Keratinocyte (primary cell): Measurements from ENCODE around the gene ADAMTS2. TPM values are rescaled to one million over a fixed set of nuclear protein-coding genes. Genes with fewer than 3 reads are reported as not detected.

Experiments used
- DNase-seq: peaks from one replicate; pipeline ENCODE4 v3.0.0-alpha.2; 2011; ENCODE audit warnings: low read depth, missing footprints, low spot score
- FAIRE-seq: peaks from 2 replicates; lab custom pipeline; 2011; peaks lifted over from hg19 to GRCh38; lab: Jason Lieb, UNC
- H2AFZ ChIP-seq: 2 replicates; pipeline ENCODE4 v1.6.0; 2012; ENCODE audit warnings: low read length, control low read depth, inconsistent platforms; ENCODE audit not compliant: control insufficient read depth
- H3K27ac ChIP-seq: 2 replicates; pipeline ENCODE4 v1.5.1; 2011; ENCODE audit warnings: low read length; ENCODE audit not compliant: control insufficient read depth, insufficient read depth
- H3K27me3 ChIP-seq: 3 replicates; pipeline ENCODE4 v1.6.0; 2011; ENCODE audit warnings: low read length; ENCODE audit not compliant: control insufficient read depth, insufficient read depth; ENCODE audit errors: extremely low read depth
- H3K36me3 ChIP-seq, 2 experiments: 2 replicates in 1 of 2; 3 replicates in 1 of 2; pipeline ENCODE4 v1.5.1; 2011; ENCODE audit warnings: low read length in 2 of 2, mild to moderate bottlenecking in 1 of 2; ENCODE audit not compliant: control insufficient read depth in 2 of 2, insufficient read depth in 2 of 2; ENCODE audit errors: extremely low read depth in 1 of 2
- H3K4me1 ChIP-seq: 3 replicates; pipeline ENCODE4 v1.5.1; 2011; ENCODE audit warnings: low read length; ENCODE audit not compliant: control insufficient read depth, insufficient read depth; ENCODE audit errors: extremely low read depth
- H3K4me2 ChIP-seq: 3 replicates; pipeline ENCODE4 v1.6.0; 2011; ENCODE audit warnings: low read depth, low read length; ENCODE audit not compliant: control insufficient read depth, insufficient read depth; ENCODE audit errors: extremely low read depth
- H3K4me3 ChIP-seq, 3 experiments: fragments of 200-600 bp in 1 of 3; sonication (generic) in 1 of 3; 2 replicates in 2 of 3; 3 replicates in 1 of 3; pipeline ENCODE4 v1.5.1; 2011 to 2016; ENCODE audit warnings: low read length in 3 of 3, mild to moderate bottlenecking in 3 of 3, control low read depth in 2 of 3, inconsistent platforms in 1 of 3, low read depth in 1 of 3, mixed read lengths in 1 of 3, mixed run types in 1 of 3, moderate library complexity in 1 of 3; ENCODE audit not compliant: control insufficient read depth in 2 of 3, insufficient read depth in 2 of 3; ENCODE audit errors: extremely low read depth in 1 of 3
- H3K79me2 ChIP-seq: 2 replicates; pipeline ENCODE4 v1.6.0; 2012; ENCODE audit warnings: low read length; ENCODE audit not compliant: control insufficient read depth, insufficient read depth
- H3K9ac ChIP-seq: 3 replicates; pipeline ENCODE4 v1.6.0; 2011; ENCODE audit warnings: low read length; ENCODE audit not compliant: control insufficient read depth, insufficient read depth; ENCODE audit errors: extremely low read depth
- H3K9me1 ChIP-seq: 3 replicates; pipeline ENCODE4 v1.6.0; 2011; ENCODE audit warnings: low read length; ENCODE audit not compliant: control insufficient read depth, insufficient read depth; ENCODE audit errors: extremely low read depth
- H3K9me3 ChIP-seq: 2 replicates; pipeline ENCODE4 v1.5.1; 2012; ENCODE audit warnings: low read depth, low read length; ENCODE audit not compliant: control insufficient read depth
- H4K20me1 ChIP-seq: 3 replicates; pipeline ENCODE4 v1.6.0; 2011; ENCODE audit warnings: low read length; ENCODE audit not compliant: control insufficient read depth, insufficient read depth; ENCODE audit errors: extremely low read depth
- CTCF ChIP-seq, 3 experiments: IDR thresholded peaks in 1 of 3; conservative IDR thresholded peaks in 1 of 3; optimal IDR thresholded peaks in 1 of 3; 2 replicates in 2 of 3; 3 replicates in 1 of 3; pipeline versions ENCODE3 to v1.5.1; 2011; ENCODE audit warnings: low read length in 3 of 3, mild to moderate bottlenecking in 3 of 3, moderate library complexity in 2 of 3, control low read depth in 1 of 3, inconsistent platforms in 1 of 3; ENCODE audit not compliant: insufficient read depth in 2 of 3; ENCODE audit errors: extremely low read depth in 1 of 3
- EZH2 ChIP-seq: IDR thresholded peaks from one replicate; pipeline ENCODE4 v1.6.1; 2012; ENCODE audit warnings: inconsistent platforms, mild to moderate bottlenecking, low read length, moderate library complexity
- dilution Hi-C: fragments of 300-500 bp; cut with MboI; formaldehyde crosslinking; loops from one replicate; pipeline ENCODE4 v1.7.0; 2020; ENCODE audit warnings: low sequenced_read_pairs; ENCODE audit not compliant: extremely low pct_ligation_motif_present
- polyA plus RNA-seq, 5 experiments: library from polyadenylated mRNA; depleted of rRNA in 3 of 5; stranded (reverse) in 3 of 5; stranded (forward) in 1 of 5; unstranded in 1 of 5; fragments of >200 nt; gene quantifications; 1 replicate in 1 of 5; 2 replicates in 3 of 5; 3 replicates in 1 of 5; pipeline versions ENCODE4 v1.2.1 to v1.2.3, GENCODE V29; 2011 to 2012; ENCODE audit warnings: missing spikeins in 2 of 5, low read depth in 1 of 5, low replicate concordance in 1 of 5

Gene ADAMTS2
- polyA plus RNA-seq, 1 donor (not counting 4 experiments of a cell fraction or from before 2014, with no cell fraction given), result not detected

GRCh38 chr5:179228341-179229121 is 116.7 kb downstream of the ADAMTS2 start:
- H3K27me3 ChIP-seq, result no peaks in the 10 kb centered on the region
- DNase-seq (no peak), FAIRE-seq (no peak)
- no peaks in the 10 kb centered on the region for H3K36me3 ChIP-seq
- peaks cover 16% of the 10 kb centered on the region for H3K9me3 ChIP-seq
- dilution Hi-C loops, result no loop called here
- H3K9ac ChIP-seq, result no peak overlapping the region
- no peak for TF ChIP-seq CTCF (optimal IDR thresholded peaks at IDR 0.05 in 1 of 3, IDR thresholded peaks at IDR 0.05 in 1 of 3, conservative IDR thresholded peaks at IDR 0.05 in 1 of 3; ENCODE audit: extremely low read depth in 1 of 3, insufficient read depth in 2 of 3, low read length in 3 of 3)
- TF ChIP-seq EZH2, result no peak
- no peaks in the 10 kb centered on the region for H4K20me1 ChIP-seq
- H3K79me2 ChIP-seq, result no peaks in the 10 kb centered on the region
- H2AFZ ChIP-seq, result no peak overlapping the region
- no peaks in the 10 kb centered on the region for H3K4me1 ChIP-seq
- no peaks in the 10 kb centered on the region for H3K9me1 ChIP-seq
- H3K27ac ChIP-seq, result no peak overlapping the region
- H3K4me2 ChIP-seq, result no peak overlapping the region
- no peak overlapping the region for H3K4me3 ChIP-seq

GRCh38 chr5:179227580-179228311 is 117.5 kb downstream of the ADAMTS2 start:
- no peaks in the 10 kb centered on the region for H3K36me3 ChIP-seq
- H3K4me3 ChIP-seq, result no peak overlapping the region
- H3K9me1 ChIP-seq, result no peaks in the 10 kb centered on the region
- no peak overlapping the region for H2AFZ ChIP-seq
- no peak overlapping the region for H3K9ac ChIP-seq
- no peak for DNase-seq
- H4K20me1 ChIP-seq, result no peaks in the 10 kb centered on the region
- no peaks in the 10 kb centered on the region for H3K27me3 ChIP-seq
- H3K27ac ChIP-seq, result no peak overlapping the region
- H3K4me2 ChIP-seq, result no peak overlapping the region
- FAIRE-seq, result no peak
- peaks cover 22% of the 10 kb centered on the region for H3K9me3 ChIP-seq
- dilution Hi-C loops, result no loop called here
- no peaks in the 10 kb centered on the region for H3K4me1 ChIP-seq
- no peaks in the 10 kb centered on the region for H3K79me2 ChIP-seq
- no peak for TF ChIP-seq EZH2
- no peak for TF ChIP-seq CTCF (optimal IDR thresholded peaks at IDR 0.05 in 1 of 3, IDR thresholded peaks at IDR 0.05 in 1 of 3, conservative IDR thresholded peaks at IDR 0.05 in 1 of 3; ENCODE audit: extremely low read depth in 1 of 3, insufficient read depth in 2 of 3, low read length in 3 of 3)
